LNCaP clone FGC (cell line): ENCODE data around the gene TRIM7.
A peak's percentile ranks its signal among the peaks of the same experiment; 100 is the strongest.

Source experiments
- DNase-seq: peaks from one replicate; pipeline ENCODE4 v3.0.0-alpha.2; 2011; ENCODE audit warnings: low read depth
- H3K4me3 ChIP-seq: 2 replicates; pipeline ENCODE4 v1.5.1; 2011; ENCODE audit warnings: mild to moderate bottlenecking, low read depth, low read length, control low read depth
- CTCF ChIP-seq: IDR thresholded peaks from 2 replicates; pipeline ENCODE4 v1.5.1; 2012; ENCODE audit warnings: mild to moderate bottlenecking; ENCODE audit not compliant: control insufficient read depth, insufficient read depth; ENCODE audit errors: extremely low read depth

TRIM7 gene

GRCh38 chr5:181231432-181231831, 26.4 kb upstream of the TRIM7 start:
- DNase-seq, result no peak
- TF ChIP-seq CTCF, result no peak
- no peak overlapping the region for H3K4me3 ChIP-seq

GRCh38 chr5:181230551-181230950, 25.6 kb upstream of the TRIM7 start:
- no peak overlapping the region for H3K4me3 ChIP-seq
- no peak for TF ChIP-seq CTCF
- DNase-seq, result no peak

- TF ChIP-seq CTCF, result no peak
- H3K4me3 ChIP-seq, result no peak overlapping the region
- no peak for DNase-seq
Measured at GRCh38 chr5:181229996-181230395, 25.0 kb upstream of the TRIM7 start.

GRCh38 chr5:181224390-181225229, 19.6 kb upstream of the TRIM7 start:
- DNase-seq, result no peak
- TF ChIP-seq CTCF, result no peak
- peak overlapping the region; percentile 90 for H3K4me3 ChIP-seq

- TF ChIP-seq CTCF, result no peak
- DNase-seq, result no peak
- H3K4me3 ChIP-seq, result peak overlapping the region; percentile 90
Measured at GRCh38 chr5:181223729-181224389, 18.9 kb upstream of the TRIM7 start.

GRCh38 chr5:181223058-181223728, 18.2 kb upstream of the TRIM7 start, which contains the start of gene TRIM41:
TSS of gene TRIM41 (plus strand) at chr5:181223281. CDS start at chr5:181224000, 719 bp downstream.
- DNase-seq, result peak; percentile 91
- TF ChIP-seq CTCF, result no peak
- H3K4me3 ChIP-seq, result peak within 1 kb of the TSS; percentile 90
